IgD-negative memory B cell (primary cell): Measurements from ENCODE around the gene ABCA1. TPM values are rescaled to one million over a fixed set of nuclear protein-coding genes. Genes with fewer than 3 reads are reported as not detected.
A peak's percentile ranks its signal among the peaks of the same experiment; 100 is the strongest.
"Not testable (repeated sequence)": the region's sequence is repeated elsewhere in the genome, so short reads cannot be mapped to it uniquely, and the experiment has no call there.

Experiments used
- H3K27ac Mint-ChIP-seq, 3 donors: one replicate each; pipeline ENCODE4 v1.8.0; 2020 to 2022; ENCODE audit warnings: mild to moderate bottlenecking in 3 of 3, mixed read lengths in 3 of 3, moderate library complexity in 1 of 3
- H3K27me3 Mint-ChIP-seq: one replicate; pipeline ENCODE4 v1.8.0; 2021; ENCODE audit warnings: mixed read lengths
- H3K36me3 Mint-ChIP-seq: one replicate; pipeline ENCODE4 v1.8.0; 2020; ENCODE audit warnings: mild to moderate bottlenecking, mixed read lengths
- H3K4me1 Mint-ChIP-seq, 3 donors: one replicate each; pipeline ENCODE4 v1.8.0; 2020 to 2022; ENCODE audit warnings: mixed read lengths in 3 of 3, mild to moderate bottlenecking in 1 of 3
- H3K4me3 Mint-ChIP-seq, 4 donors: one replicate each; pipeline ENCODE4 v1.8.0; 2020 to 2022; ENCODE audit warnings: mild to moderate bottlenecking in 4 of 4, mixed read lengths in 4 of 4, moderate library complexity in 3 of 4
- H3K9me3 Mint-ChIP-seq, 3 donors: one replicate each; pipeline ENCODE4 v1.8.0; 2020 to 2021; ENCODE audit warnings: mixed read lengths in 3 of 3, mild to moderate bottlenecking in 1 of 3
- polyA plus RNA-seq: library from polyadenylated mRNA; unstranded; fragments of 300-500 nt; fragmentation: Illumina TruSeq; gene quantifications from one replicate; pipeline ENCODE4 v1.2.3, GENCODE V29; 2021

The ABCA1 gene
- polyA plus RNA-seq, 1 donor from 2014 or later: 1.3 TPM

DNA sequence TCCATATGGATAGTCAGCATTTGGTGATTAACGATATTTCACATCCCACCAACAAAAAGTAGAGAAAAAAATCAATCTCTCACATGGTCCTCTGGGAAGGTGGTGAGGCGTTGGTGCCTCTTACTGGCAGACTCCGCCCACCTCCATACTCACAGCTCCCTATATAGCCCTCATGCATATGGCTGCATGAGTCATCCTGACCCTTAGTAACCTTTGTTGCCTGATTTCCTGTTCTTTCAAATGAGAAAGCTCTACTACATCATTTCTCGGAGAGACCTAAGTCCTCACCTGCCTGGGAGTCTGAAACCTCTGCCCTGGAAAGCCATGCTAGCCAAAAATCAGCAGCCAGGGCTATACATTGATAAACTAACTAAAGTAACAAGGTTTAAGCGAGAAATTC, 33.3 kb upstream of the ABCA1 start:
- no peaks in the 10 kb centered on the region for H3K36me3 Mint-ChIP-seq
- no peak overlapping the region for H3K4me3 Mint-ChIP-seq
- H3K4me1 Mint-ChIP-seq: peaks cover 0 to 4% (median 0%) of the 10 kb centered on the region in 3 donors
- no peaks in the 10 kb centered on the region for H3K9me3 Mint-ChIP-seq
- peaks cover 6% of the 10 kb centered on the region for H3K27me3 Mint-ChIP-seq
- peak overlapping the region in 1 of 3 donors; percentile 19 for H3K27ac Mint-ChIP-seq

DNA sequence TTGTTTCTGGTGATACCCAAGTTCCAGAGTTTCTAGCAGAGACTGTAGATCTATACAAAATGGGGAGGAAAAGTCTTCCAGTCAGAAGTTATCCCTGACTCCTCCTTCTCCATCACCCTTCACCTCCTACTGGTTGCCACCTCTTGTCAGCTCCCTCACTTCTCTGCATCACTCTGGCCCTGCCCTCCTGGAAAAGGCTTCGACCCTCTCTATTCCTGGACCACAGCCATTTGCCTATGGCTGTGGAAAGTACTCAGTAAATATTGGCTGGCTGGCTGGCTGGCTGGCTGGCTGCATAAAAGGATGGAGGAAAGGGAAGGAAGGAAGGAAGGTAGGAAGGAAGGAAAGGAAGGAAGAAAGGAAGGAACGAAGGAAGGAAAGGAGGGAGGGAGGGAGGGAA, 32.7 kb upstream of the ABCA1 start:
- Mint-ChIP-seq H3K27ac (no peak overlapping the region), H3K4me3 (no peak overlapping the region), H3K27me3 (peaks cover 6% of the 10 kb centered on the region), H3K36me3 (no peaks in the 10 kb centered on the region), H3K4me1 (peaks cover 0 to 4% (median 0%) of the 10 kb centered on the region in 3 donors), H3K9me3 (no peaks in the 10 kb centered on the region)

DNA sequence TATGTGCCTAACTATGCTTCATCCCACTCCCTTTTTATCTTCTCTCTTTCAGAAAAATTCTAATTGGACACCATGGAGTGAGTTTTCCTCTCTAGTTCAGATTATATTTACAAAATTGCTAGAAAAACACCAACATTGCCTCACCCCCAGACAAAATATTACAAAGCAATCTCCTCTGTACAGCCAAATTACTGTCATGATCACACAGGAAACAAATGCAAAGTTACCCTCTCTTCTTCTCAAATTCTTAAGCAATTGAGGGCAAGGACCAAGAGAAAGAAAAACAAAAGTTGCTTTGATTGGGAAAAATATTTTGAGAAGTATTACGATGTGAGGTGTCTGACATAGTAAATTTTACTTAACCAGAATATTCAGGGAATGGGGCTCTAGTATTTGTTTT, 30.8 kb upstream of the ABCA1 start:
- H3K36me3 Mint-ChIP-seq: no peaks in the 10 kb centered on the region
- peaks cover 8% of the 10 kb centered on the region for H3K27me3 Mint-ChIP-seq
- H3K4me3 Mint-ChIP-seq: no peak overlapping the region
- H3K4me1 Mint-ChIP-seq: peaks cover 0 to 4% (median 0%) of the 10 kb centered on the region in 3 donors
- H3K27ac Mint-ChIP-seq: no peak overlapping the region
- no peaks in the 10 kb centered on the region for H3K9me3 Mint-ChIP-seq

DNA sequence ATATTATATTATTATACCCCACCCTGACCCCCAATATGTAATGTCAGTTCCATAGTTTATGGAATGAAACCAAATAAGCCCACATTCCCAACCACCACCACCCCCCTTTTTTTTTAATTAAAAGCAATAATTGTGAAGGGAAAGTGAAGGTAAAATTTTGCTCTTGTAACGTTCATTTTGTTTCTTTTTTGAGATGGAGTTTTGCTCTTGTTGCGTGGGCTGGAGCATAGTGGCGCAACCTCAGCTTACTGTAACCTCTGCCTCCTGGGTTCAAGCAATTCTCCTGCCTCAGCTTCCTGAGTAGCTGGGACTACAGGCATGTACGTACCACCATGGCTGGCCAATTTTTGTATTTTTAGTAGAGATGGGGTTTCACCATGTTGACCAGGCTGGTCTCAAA, 30.1 kb upstream of the ABCA1 start:
- H3K4me3 Mint-ChIP-seq, H3K9me3 Mint-ChIP-seq, H3K27me3 Mint-ChIP-seq, H3K36me3 Mint-ChIP-seq, H3K27ac Mint-ChIP-seq, H3K4me1 Mint-ChIP-seq: not testable (repeated sequence)

DNA sequence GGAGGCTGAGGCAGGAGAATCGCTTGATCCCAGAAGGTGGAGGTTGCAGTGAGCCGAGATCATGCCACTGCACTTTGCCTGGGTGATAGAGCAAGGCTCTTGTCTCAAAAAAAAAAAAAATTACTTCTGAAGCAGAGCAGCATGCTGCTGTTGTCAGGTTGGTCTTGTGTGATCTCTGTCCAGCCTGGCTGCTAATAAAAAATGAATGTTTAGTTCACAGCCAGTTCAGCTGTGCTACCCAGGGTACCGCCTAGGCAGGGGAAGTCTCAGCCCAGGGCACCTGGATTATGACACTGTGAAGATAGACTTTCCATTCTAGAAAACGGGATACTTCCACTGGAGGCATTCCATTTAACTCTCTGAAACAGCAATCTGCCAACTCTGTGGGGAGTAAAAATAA, 23.5 kb upstream of the ABCA1 start:
- peaks cover 2% of the 10 kb centered on the region for H3K27me3 Mint-ChIP-seq
- H3K27ac Mint-ChIP-seq: no peak overlapping the region

DNA sequence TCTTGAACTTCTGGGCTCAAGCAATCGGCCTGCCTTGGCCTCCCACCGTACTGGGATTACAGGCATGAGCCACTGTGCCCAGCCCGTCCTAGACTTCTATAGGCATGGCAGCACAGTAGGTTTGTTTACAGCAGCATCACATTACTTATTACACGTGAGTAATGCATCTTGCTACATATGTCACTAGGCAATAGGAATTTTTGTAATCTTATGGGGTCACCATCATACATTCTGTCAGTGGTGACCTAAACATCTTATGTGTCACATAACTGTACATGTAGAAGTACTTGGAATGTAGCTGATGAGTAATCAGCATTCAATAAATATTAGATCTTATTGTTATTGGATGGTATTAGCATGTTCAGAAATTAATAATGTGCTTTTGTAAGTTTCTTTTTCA, 22.9 kb upstream of the ABCA1 start:
- Mint-ChIP-seq H3K9me3 (no peaks in the 10 kb centered on the region), H3K4me3 (no peak overlapping the region), H3K4me1 (no peaks in the 10 kb centered on the region), H3K36me3 (no peaks in the 10 kb centered on the region), H3K27me3 (peaks cover 2% of the 10 kb centered on the region), H3K27ac (peak overlapping the region in 1 of 3 donors; percentile 53)

More for the DNA sequence above, 23.5 kb upstream of the ABCA1 start:
- Mint-ChIP-seq H3K9me3 (no peaks in the 10 kb centered on the region), H3K4me1 (no peaks in the 10 kb centered on the region), H3K4me3 (no peak overlapping the region), H3K36me3 (no peaks in the 10 kb centered on the region)

DNA sequence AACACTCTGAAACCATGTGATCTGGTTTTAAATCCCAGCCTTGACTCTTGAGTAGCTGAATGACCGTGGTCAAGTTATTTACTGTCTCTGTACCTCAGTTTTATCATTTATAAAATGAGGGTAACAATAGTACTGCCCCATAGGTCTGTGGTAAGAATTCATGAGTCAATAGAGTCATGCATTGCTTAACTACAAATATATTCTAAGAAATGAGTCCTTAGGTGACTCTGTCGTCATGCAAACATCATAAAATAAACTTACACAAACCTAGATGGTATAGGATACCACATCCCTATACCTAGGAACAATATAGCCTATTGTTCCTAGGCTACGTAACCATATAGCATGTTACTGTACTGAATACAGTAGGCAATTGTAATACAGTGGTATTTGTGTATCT, 20.3 kb upstream of the ABCA1 start:
- Mint-ChIP-seq H3K4me1 (no peaks in the 10 kb centered on the region), H3K27ac (no peak overlapping the region), H3K36me3 (no peaks in the 10 kb centered on the region), H3K4me3 (no peak overlapping the region), H3K9me3 (no peaks in the 10 kb centered on the region), H3K27me3 (peaks cover under 1% of the 10 kb centered on the region)

DNA sequence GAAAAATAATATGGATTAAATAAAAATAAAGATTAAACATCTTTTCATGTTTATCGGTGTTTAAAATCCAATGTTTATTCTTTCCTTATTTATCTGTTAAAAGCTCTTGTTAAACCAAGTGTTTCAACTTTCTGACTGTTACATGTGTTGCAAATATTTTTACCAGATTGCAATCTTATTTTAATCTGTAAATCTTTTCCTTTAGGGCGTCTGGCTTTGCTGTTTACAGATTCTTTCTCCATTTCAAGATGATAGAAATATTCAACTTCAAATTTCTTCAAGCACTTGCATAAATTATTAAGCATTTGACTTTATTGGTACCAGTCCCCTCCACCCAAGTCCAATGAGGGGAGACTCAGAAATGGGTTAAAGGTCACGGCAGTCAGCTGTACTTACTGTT, 16.9 kb upstream of the ABCA1 start:
- H3K4me3 Mint-ChIP-seq: no peak overlapping the region
- no peak overlapping the region for H3K27ac Mint-ChIP-seq
- H3K9me3 Mint-ChIP-seq: no peaks in the 10 kb centered on the region
- no peaks in the 10 kb centered on the region for H3K4me1 Mint-ChIP-seq
- H3K27me3 Mint-ChIP-seq: peaks cover 2% of the 10 kb centered on the region
- H3K36me3 Mint-ChIP-seq: no peaks in the 10 kb centered on the region

DNA sequence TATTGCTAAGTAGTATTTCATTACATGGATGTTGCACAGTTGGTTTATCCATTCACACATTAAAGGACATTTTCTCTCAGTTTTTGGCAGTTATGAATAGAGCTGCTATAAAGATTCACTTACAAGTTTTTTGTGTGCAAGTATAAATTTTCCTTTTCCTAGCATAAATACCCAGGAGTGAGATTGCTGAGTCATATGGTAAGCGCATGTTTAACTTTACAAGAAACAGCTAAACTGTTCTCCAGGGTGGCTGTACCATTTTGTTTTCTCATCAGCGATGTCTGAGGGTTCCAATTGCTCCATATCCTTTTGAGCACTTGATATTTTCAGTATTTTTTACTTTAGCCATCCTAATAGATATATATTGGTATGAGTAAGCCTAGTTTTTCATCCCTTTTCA, 16.4 kb upstream of the ABCA1 start:
- H3K4me3 Mint-ChIP-seq: no peak overlapping the region
- H3K9me3 Mint-ChIP-seq: no peaks in the 10 kb centered on the region
- H3K27ac Mint-ChIP-seq: no peak overlapping the region
- H3K27me3 Mint-ChIP-seq: peaks cover 2% of the 10 kb centered on the region
- no peaks in the 10 kb centered on the region for H3K4me1 Mint-ChIP-seq
- no peaks in the 10 kb centered on the region for H3K36me3 Mint-ChIP-seq

DNA sequence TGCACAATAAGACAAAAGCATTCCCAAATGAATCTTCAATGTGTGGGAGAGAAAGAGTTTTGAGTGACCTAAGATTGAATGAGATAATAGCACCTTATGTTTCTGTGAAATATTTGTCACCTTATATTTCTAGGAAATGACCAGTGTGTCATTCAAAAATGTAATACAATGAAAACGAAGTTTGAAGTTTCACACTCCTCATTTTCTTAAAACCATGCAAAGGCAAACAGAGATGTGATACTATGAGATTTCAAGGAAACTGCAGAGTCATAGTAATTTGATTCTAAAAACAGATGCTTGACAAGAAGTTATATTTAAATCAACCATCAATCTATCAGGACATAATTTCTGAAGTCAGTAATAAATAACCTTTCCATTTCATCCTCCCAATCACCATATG, 13.6 kb upstream of the ABCA1 start:
- H3K36me3 Mint-ChIP-seq: no peaks in the 10 kb centered on the region
- no peaks in the 10 kb centered on the region for H3K4me1 Mint-ChIP-seq
- H3K27ac Mint-ChIP-seq: no peak overlapping the region
- H3K27me3 Mint-ChIP-seq: peaks cover 2% of the 10 kb centered on the region
- no peak overlapping the region for H3K4me3 Mint-ChIP-seq
- H3K9me3 Mint-ChIP-seq: no peaks in the 10 kb centered on the region

DNA sequence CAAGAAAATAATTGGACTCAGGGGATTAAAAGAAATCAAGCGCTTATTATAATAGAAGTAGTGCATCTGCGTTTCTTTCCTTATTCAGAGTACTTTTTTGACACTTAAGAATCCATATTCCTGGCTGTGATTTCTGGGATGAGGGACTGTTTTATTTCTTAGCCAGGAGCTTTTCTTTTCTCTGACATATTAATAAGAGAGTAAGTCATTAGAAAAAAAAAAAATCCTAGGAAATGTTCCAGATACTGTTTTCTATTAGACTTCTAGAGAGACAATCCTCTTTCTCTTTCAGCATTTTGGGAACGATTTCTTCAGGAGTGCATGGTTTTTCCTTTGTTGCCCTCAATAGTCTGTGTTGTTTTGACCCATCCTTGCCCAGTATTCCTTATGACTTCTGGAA, 8.3 kb upstream of the ABCA1 start:
- Mint-ChIP-seq H3K4me3 (no peak overlapping the region), H3K9me3 (no peaks in the 10 kb centered on the region), H3K27me3 (no peaks in the 10 kb centered on the region), H3K4me1 (peaks cover 0 to 5% (median 0%) of the 10 kb centered on the region in 3 donors), H3K36me3 (no peaks in the 10 kb centered on the region), H3K27ac (no peak overlapping the region)

DNA sequence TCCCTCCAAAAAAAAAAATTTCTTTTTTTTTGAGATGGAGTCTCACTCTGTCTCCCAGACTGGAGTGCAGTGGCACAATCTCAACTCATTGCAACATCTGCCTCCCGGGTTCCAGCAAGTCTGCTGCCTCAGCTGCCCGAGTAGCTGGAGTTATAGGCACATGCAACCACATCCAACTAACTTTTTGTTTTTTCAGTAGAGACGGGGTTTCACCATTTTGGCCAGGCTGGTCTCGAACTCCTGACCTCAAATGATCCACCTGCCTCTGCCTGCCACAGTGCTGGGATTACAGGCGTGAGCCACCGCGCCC, 7.5 kb upstream of the ABCA1 start:
- peak overlapping the region in 1 of 3 donors; percentile 54 for H3K27ac Mint-ChIP-seq
- H3K4me1 Mint-ChIP-seq, H3K4me3 Mint-ChIP-seq, H3K9me3 Mint-ChIP-seq, H3K36me3 Mint-ChIP-seq, H3K27me3 Mint-ChIP-seq: not testable (repeated sequence)

DNA sequence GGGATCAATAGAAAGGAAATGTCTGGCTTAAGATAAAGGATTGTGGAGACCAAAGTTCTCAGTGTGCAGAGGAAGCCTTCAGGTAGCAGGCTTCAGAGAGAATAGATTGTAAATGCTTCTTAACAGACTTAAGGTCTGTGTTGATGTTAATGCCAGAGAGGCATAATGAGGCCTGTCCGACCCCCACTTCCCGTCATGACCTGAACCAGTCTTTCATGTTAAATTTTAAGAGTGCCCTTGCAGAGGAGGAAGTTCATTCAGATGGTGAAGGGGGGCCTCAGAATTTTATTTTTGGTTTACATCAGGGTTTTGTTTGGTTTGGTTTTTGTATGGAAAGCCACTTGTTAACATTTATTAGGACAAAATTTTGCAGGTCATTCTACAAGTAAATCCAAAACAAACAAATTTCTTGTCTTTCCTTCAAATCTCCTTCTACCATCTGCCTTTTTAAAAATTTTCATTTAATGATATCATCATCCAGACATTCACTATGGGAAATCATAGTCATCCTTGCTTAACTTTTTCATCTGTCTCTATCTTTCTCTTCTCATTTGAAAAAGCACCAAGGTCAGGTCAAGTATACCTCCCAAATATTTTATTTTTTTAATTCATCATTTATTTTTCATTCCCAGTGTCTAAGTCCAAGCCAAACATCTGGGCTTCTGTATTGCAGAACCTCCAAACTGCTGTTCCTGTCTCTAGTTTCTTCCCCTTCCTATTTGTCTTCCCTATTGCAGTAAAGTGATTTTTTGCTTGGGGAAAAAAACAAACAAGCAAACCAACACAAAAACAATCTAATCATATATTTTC, 6.9 kb upstream of the ABCA1 start:
- H3K9me3 Mint-ChIP-seq: no peaks in the 10 kb centered on the region
- H3K36me3 Mint-ChIP-seq: no peaks in the 10 kb centered on the region
- H3K27ac Mint-ChIP-seq: peak overlapping the region in 1 of 3 donors; percentile 54
- H3K4me1 Mint-ChIP-seq: peaks cover 0 to 5% (median 0%) of the 10 kb centered on the region in 3 donors
- H3K4me3 Mint-ChIP-seq: no peak overlapping the region
- no peaks in the 10 kb centered on the region for H3K27me3 Mint-ChIP-seq

DNA sequence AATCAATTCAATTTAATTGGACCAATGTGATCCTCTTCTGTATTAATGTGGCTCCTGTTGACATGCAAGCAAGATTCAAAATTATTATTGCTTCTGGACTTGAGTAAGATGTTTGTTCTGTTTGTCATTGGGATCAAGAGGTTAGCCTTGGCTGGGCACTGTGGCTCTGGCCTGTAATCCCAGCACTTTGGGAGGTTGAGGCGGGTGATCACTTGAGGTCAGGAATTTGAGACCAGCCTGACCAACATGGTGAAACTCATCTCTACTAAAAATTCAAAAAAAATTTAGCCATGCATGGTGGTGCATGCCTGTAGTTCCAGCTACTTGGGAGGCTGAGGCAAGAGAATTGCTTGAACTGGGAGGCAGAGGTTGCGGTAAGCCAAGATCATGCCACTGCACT, 5.1 kb upstream of the ABCA1 start:
- H3K27ac Mint-ChIP-seq, H3K4me3 Mint-ChIP-seq, H3K9me3 Mint-ChIP-seq, H3K4me1 Mint-ChIP-seq, H3K27me3 Mint-ChIP-seq, H3K36me3 Mint-ChIP-seq: not testable (repeated sequence)

DNA sequence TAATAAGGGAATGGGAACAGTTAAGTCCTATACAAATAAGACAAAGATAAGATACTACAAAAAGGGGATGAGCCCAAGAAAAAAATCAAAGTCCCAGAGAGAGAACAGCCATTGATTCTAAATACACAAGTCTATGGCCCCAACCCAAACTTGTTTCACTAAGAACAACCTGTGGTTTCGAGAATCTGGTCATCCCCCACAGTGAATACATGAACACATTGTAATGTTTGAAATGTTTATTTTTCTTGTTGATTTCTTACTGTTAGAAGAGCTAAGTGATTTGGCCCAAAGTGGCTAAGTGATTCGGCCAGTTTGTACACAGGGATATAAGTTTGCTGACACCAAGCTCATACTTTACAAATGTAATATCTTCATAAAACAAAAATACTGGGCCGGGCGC, 3.3 kb upstream of the ABCA1 start:
- Mint-ChIP-seq H3K27ac (no peak overlapping the region), H3K4me1 (peaks cover 6 to 16% (median 9%) of the 10 kb centered on the region in 3 donors), H3K4me3 (no peak overlapping the region), H3K27me3 (no peaks in the 10 kb centered on the region), H3K9me3 (no peaks in the 10 kb centered on the region), H3K36me3 (peaks cover 2% of the 10 kb centered on the region)

DNA sequence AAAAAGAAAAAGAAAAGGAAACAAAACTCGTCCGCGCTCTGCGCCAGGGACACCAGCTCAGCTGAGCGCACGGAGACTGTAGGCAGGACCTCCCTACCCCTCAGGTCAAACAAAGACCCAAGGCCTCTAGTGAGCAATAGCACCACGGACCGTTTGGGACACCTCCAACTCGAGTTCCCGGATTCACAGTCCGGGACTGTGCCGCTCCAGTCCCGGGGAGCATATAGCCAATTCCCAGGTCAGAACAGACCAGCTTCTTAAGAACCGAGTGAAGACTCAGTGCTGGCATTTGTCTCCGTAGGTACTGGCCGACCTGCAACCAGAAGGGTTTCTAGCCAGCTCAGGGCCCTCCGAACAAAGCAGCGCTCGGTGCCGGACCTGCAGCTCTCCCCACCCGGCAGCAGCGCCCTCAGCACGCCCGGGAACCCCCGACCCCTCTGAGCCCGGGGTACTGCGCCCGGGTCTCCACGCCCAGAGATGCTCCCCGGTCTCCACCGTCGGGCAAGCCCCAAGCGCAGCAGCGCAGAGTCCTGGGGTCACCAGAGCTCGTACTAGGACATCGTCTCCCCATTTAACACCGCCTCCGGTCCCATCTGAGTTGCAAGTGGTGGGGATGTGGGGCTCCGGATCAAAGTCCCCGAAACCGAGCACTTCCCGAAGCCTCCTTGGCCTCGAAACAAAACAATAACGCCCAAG, 591 bp downstream of the ABCA1 start:
- H3K27ac Mint-ChIP-seq: peak overlapping the region; percentile 67 to 91 (median 90)
- H3K4me1 Mint-ChIP-seq: peaks cover 25 to 29% (median 28%) of the 10 kb centered on the region in 3 donors
- H3K36me3 Mint-ChIP-seq: peaks cover 2% of the 10 kb centered on the region
- no peaks in the 10 kb centered on the region for H3K27me3 Mint-ChIP-seq
- peak overlapping the region; percentile 89 to 99 (median 94) for H3K4me3 Mint-ChIP-seq
- no peaks in the 10 kb centered on the region for H3K9me3 Mint-ChIP-seq
